Measurements from ENCODE around the gene RNF207. TPM values are rescaled to one million over a fixed set of nuclear protein-coding genes. Genes with fewer than 3 reads are reported as not detected.

RNF207 gene
- total and polyA plus RNA-seq, 2 of the 13 experiments (the other 11 are each of a cell fraction or from before 2014, with no cell fraction given): 9.8 to 15.9 TPM

DNA sequence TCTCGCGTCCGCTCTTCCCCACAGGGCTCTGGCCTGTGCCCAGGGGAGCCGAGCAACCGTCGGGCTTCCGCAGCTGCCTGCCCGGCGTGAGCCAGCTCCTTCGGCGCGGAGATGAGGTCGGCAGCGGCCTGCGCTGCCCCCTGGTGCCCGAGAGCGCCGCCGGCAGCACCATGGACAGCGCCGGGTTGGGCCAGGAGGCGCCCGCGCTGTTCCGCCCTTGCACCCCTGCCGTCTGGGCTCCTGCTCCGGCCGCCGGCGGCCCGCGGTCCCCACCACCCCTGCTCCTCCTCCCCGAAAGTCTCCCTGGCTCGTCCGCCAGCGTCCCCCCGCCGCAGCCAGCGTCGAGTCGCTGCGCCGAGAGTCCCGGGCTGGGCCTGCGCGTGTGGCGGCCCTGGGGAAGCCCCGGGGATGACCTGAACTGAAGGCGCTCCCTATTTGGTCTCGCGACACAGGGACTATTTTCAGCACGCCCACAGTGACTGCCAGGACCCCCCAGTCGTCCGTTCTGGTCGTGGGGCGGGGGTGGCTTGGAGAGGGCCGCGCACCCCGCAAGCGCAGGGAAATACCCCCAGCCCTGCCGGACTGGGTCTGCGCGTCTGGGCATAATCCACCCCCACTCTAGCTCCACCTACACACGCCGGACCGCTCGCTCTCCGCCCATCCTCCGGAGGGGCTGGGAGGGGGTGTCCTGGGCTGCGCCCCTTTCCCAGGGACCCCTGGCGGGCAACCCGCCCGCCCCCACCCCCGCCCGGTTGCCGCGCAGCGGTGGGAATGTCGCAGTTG, 39.4 kb downstream of the RNF207 start (continued):
- TF ChIP-seq ZNF646 (CRISPR knock-in tag; IDR thresholded peaks at IDR 0.05): peak; percentile 67; the same call in 1 of the 2 replicates
- TF ChIP-seq ZNF512 (CRISPR knock-in tag; IDR thresholded peaks at IDR 0.05): no peak
- TF ChIP-seq GPN1 (CRISPR knock-in tag; IDR thresholded peaks at IDR 0.05; ENCODE audit: borderline replicate concordance): peak; percentile 97
- peak; percentile 99 for TF ChIP-seq ZSCAN21 (CRISPR knock-in tag; IDR thresholded peaks at IDR 0.05; ENCODE audit: borderline replicate concordance)
- TF ChIP-seq, protein P1, sequence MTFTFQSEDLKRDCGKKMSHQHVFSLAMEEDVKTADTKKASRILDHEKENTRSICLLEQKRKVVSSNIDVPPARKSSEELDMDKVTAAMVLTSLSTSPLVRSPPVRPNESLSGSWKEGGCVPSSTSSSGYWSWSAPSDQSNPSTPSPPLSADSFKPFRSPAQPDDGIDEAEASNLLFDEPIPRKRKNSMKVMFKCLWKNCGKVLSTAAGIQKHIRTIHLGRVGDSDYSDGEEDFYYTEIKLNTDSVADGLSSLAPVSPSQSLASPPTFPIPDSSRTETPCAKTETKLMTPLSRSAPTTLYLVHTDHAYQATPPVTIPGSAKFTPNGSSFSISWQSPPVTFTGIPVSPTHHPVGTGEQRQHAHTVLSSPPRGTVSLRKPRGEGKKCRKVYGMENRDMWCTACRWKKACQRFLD (CRISPR knock-in tag; IDR thresholded peaks at IDR 0.05; ENCODE audit: borderline replicate concordance): peak; percentile 95
- peak; percentile 98 for TF ChIP-seq DBP (CRISPR knock-in tag; IDR thresholded peaks at IDR 0.05; ENCODE audit: not compliant biosample characterization)
- TF ChIP-seq ARHGAP35 (CRISPR knock-in tag; IDR thresholded peaks at IDR 0.05; ENCODE audit: borderline replicate concordance): peak; percentile 98
- TF ChIP-seq ZKSCAN1 (IDR thresholded peaks at IDR 0.05; ENCODE audit: low read length): no peak
- TF ChIP-seq YY1 (IDR thresholded peaks at IDR 0.05; ENCODE audit: insufficient read depth, insufficient replicate concordance, low read depth, low read length): peak; percentile 47
- TF ChIP-seq ONECUT2 (CRISPR knock-in tag; IDR thresholded peaks at IDR 0.05): peak; percentile 82
- TF ChIP-seq ZNF672 (CRISPR knock-in tag; IDR thresholded peaks at IDR 0.05): peak; percentile 93; the same call in 1 of the 2 replicates
- no peak for TF ChIP-seq ASH2L (IDR thresholded peaks at IDR 0.05; ENCODE audit: insufficient read length, low read depth, low read length)
- peak; percentile 98 for TF ChIP-seq SAFB2 (CRISPR knock-in tag; IDR thresholded peaks at IDR 0.05; ENCODE audit: borderline replicate concordance, low read depth)
- no peak for TF ChIP-seq ZNF24 (IDR thresholded peaks at IDR 0.05)
- TF ChIP-seq POLR2AphosphoS5 (IDR thresholded peaks at IDR 0.05; ENCODE audit: low read depth, low read length): no peak
- 0 out of 2 replicates have a peak, but pooled peaks have one; percentile 57 for TF ChIP-seq ZNF550 (CRISPR knock-in tag; IDR thresholded peaks at IDR 0.05; ENCODE audit: borderline replicate concordance)
- TF ChIP-seq SOX6 (IDR thresholded peaks at IDR 0.05): no peak
- TF ChIP-seq SOX6 (CRISPR knock-in tag; IDR thresholded peaks at IDR 0.05): peak; percentile 60; the same call in 1 of the 2 replicates
- TF ChIP-seq NFE2L2 (IDR thresholded peaks at IDR 0.05; ENCODE audit: low read length): no peak
- peak; percentile 48; the same call in 1 of the 2 replicates for TF ChIP-seq DMAP1 (CRISPR knock-in tag; IDR thresholded peaks at IDR 0.05)
